Measurements from ENCODE around the gene TTLL11. TPM values are rescaled to one million over a fixed set of nuclear protein-coding genes. Genes with fewer than 3 reads are reported as not detected.
A peak's percentile ranks its signal among the peaks of the same experiment; 100 is the strongest.

The TTLL11 gene
- total and polyA plus RNA-seq, 2 experiments from 2014 or later, result 5.5 to 7.6 TPM

- WGBS (ENCODE audit: low lambda C conversion rate, missing lambda C conversion rate), result 96% methylated on average over 2 of the region's 2 CpGs
- TF ChIP-seq EZH2 (IDR thresholded peaks at IDR 0.05; ENCODE audit: borderline replicate concordance) (no peak), EZH2phosphoT487 (IDR thresholded peaks at IDR 0.05; ENCODE audit: low read depth, severe bottlenecking, unreplicated experiment) (no peak)
- TF ChIP-seq, protein P1, sequence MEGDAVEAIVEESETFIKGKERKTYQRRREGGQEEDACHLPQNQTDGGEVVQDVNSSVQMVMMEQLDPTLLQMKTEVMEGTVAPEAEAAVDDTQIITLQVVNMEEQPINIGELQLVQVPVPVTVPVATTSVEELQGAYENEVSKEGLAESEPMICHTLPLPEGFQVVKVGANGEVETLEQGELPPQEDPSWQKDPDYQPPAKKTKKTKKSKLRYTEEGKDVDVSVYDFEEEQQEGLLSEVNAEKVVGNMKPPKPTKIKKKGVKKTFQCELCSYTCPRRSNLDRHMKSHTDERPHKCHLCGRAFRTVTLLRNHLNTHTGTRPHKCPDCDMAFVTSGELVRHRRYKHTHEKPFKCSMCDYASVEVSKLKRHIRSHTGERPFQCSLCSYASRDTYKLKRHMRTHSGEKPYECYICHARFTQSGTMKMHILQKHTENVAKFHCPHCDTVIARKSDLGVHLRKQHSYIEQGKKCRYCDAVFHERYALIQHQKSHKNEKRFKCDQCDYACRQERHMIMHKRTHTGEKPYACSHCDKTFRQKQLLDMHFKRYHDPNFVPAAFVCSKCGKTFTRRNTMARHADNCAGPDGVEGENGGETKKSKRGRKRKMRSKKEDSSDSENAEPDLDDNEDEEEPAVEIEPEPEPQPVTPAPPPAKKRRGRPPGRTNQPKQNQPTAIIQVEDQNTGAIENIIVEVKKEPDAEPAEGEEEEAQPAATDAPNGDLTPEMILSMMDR (IDR thresholded peaks at IDR 0.05; ENCODE audit: poor library complexity), result no peak
- DNase-seq (ENCODE audit: low spot score), result no peak
- H2AFZ ChIP-seq, result no peak overlapping the region
- H3K27me3 ChIP-seq, result peaks cover 7% of the 10 kb centered on the region
- no peaks in the 10 kb centered on the region for H3K4me1 ChIP-seq (ENCODE audit: insufficient read depth)
- no peaks in the 10 kb centered on the region for H3K36me3 ChIP-seq (replicated peaks; ENCODE audit: insufficient read depth, low read depth)
- H3K9me3 ChIP-seq (ENCODE audit: low read depth), result no peaks in the 10 kb centered on the region
- H3K4me3 ChIP-seq, result no peak overlapping the region
- H3K27ac ChIP-seq, result no peak overlapping the region
- no peaks in the 10 kb centered on the region for H4K20me1 ChIP-seq (ENCODE audit: insufficient read depth, poor library complexity, severe bottlenecking)
- H3K4me2 ChIP-seq, result no peak overlapping the region
- no peaks in the 10 kb centered on the region for H3K79me2 ChIP-seq
- no peaks in the 10 kb centered on the region for H3K9me2 ChIP-seq (replicated peaks; ENCODE audit: insufficient read depth)
Measured at GRCh38 chr9:122102156-122102555, 9.0 kb upstream of the TTLL11 start.

GRCh38 chr9:122100756-122101155 lies 7.6 kb upstream of the TTLL11 start:
- Histone ChIP-seq H3K9me2 (replicated peaks; ENCODE audit: insufficient read depth) (no peaks in the 10 kb centered on the region), H3K9me3 (ENCODE audit: low read depth) (no peaks in the 10 kb centered on the region), H3K4me1 (ENCODE audit: insufficient read depth) (no peaks in the 10 kb centered on the region), H3K27ac (no peak overlapping the region), H3K4me3 (no peak overlapping the region), H3K79me2 (no peaks in the 10 kb centered on the region), H2AFZ (no peak overlapping the region), H3K27me3 (peaks cover 11% of the 10 kb centered on the region), H3K36me3 (replicated peaks; ENCODE audit: insufficient read depth, low read depth) (no peaks in the 10 kb centered on the region), H4K20me1 (ENCODE audit: insufficient read depth, poor library complexity, severe bottlenecking) (no peaks in the 10 kb centered on the region), H3K4me2 (no peak overlapping the region)
- no peak for DNase-seq (ENCODE audit: low spot score)
- TF ChIP-seq, protein P1 (IDR thresholded peaks at IDR 0.05; ENCODE audit: poor library complexity), result no peak
- TF ChIP-seq EZH2phosphoT487 (IDR thresholded peaks at IDR 0.05; ENCODE audit: low read depth, severe bottlenecking, unreplicated experiment) (no peak), EZH2 (IDR thresholded peaks at IDR 0.05; ENCODE audit: borderline replicate concordance) (no peak)
- WGBS (ENCODE audit: low lambda C conversion rate, missing lambda C conversion rate), result 90% methylated on average over 7 of the region's 7 CpGs

GRCh38 chr9:122099271-122099869 lies 6.3 kb upstream of the TTLL11 start:
- WGBS (ENCODE audit: low lambda C conversion rate, missing lambda C conversion rate), result 41% methylated on average over 16 of the region's 16 CpGs
- H3K27ac ChIP-seq, result no peak overlapping the region
- peak; percentile 93 for DNase-seq (ENCODE audit: low spot score)
- no peaks in the 10 kb centered on the region for H3K4me1 ChIP-seq (ENCODE audit: insufficient read depth)
- no peaks in the 10 kb centered on the region for H4K20me1 ChIP-seq (ENCODE audit: insufficient read depth, poor library complexity, severe bottlenecking)
- no peaks in the 10 kb centered on the region for H3K36me3 ChIP-seq (replicated peaks; ENCODE audit: insufficient read depth, low read depth)
- H3K4me3 ChIP-seq, result no peak overlapping the region
- peaks cover 16% of the 10 kb centered on the region for H3K27me3 ChIP-seq
- no peaks in the 10 kb centered on the region for H3K79me2 ChIP-seq
- peak overlapping the region; percentile 42 for H3K4me2 ChIP-seq
- TF ChIP-seq, protein P1 (IDR thresholded peaks at IDR 0.05; ENCODE audit: poor library complexity), result peak; percentile 83
- no peak for TF ChIP-seq EZH2phosphoT487 (IDR thresholded peaks at IDR 0.05; ENCODE audit: low read depth, severe bottlenecking, unreplicated experiment)
- TF ChIP-seq EZH2 (IDR thresholded peaks at IDR 0.05; ENCODE audit: borderline replicate concordance), result no peak
- no peaks in the 10 kb centered on the region for H3K9me3 ChIP-seq (ENCODE audit: low read depth)
- no peak overlapping the region for H2AFZ ChIP-seq
- H3K9me2 ChIP-seq (replicated peaks; ENCODE audit: insufficient read depth), result no peaks in the 10 kb centered on the region

Measured in hepatocyte (in vitro differentiated cells).